Endothelial cell (in vitro differentiated cells): Measurements from ENCODE around the gene PDE4D. TPM values are rescaled to one million over a fixed set of nuclear protein-coding genes. Genes with fewer than 3 reads are reported as not detected.
A peak's percentile ranks its signal among the peaks of the same experiment; 100 is the strongest.

ENCODE experiments used
- DNase-seq: peaks from one replicate; pipeline ENCODE4 v3.0.0; 2021; ENCODE audit warnings: low spot score
- H3K27ac Mint-ChIP-seq: one replicate; pipeline ENCODE4 v1.8.0; 2021; ENCODE audit warnings: mixed read lengths, inconsistent platforms; ENCODE audit not compliant: unreplicated experiment
- H3K27me3 Mint-ChIP-seq: one replicate; pipeline ENCODE4 v1.8.0; 2021; ENCODE audit warnings: mild to moderate bottlenecking, moderate library complexity, mixed read lengths, inconsistent platforms; ENCODE audit not compliant: unreplicated experiment
- H3K36me3 Mint-ChIP-seq: one replicate; pipeline ENCODE4 v1.8.0; 2021; ENCODE audit warnings: mild to moderate bottlenecking, low read depth, mixed read lengths, inconsistent platforms; ENCODE audit not compliant: unreplicated experiment
- H3K4me1 Mint-ChIP-seq: one replicate; pipeline ENCODE4 v1.8.0; 2021; ENCODE audit warnings: mild to moderate bottlenecking, mixed read lengths, inconsistent platforms; ENCODE audit not compliant: unreplicated experiment
- H3K4me3 Mint-ChIP-seq: one replicate; pipeline ENCODE4 v1.8.0; 2021; ENCODE audit warnings: mild to moderate bottlenecking, mixed read lengths, inconsistent platforms; ENCODE audit not compliant: unreplicated experiment
- H3K9me3 Mint-ChIP-seq: one replicate; pipeline ENCODE4 v1.8.0; 2021; ENCODE audit warnings: mixed read lengths, inconsistent platforms; ENCODE audit not compliant: unreplicated experiment
- total RNA-seq: library from RNA; stranded (reverse); fragmentation: NEBNext Ultra II Directional; extraction: Animal tissue kit (Norgen Biotek cat#: 25700); gene quantifications from one replicate; pipeline ENCODE4 v1.2.1, GENCODE V29; 2021; ENCODE audit not compliant: unreplicated experiment
- TF ChIP-seq, protein P1 (sequence below): fragments of 200-600 bp; sonication (generic); IDR thresholded peaks from one replicate; pipeline ENCODE4 v1.5.0; 2021; ENCODE audit warnings: antibody characterized with exemption; ENCODE audit not compliant: unreplicated experiment

Gene PDE4D
- total RNA-seq, 1 donor from 2014 or later: 9.4 TPM

- Mint-ChIP-seq H3K27ac (no peak overlapping the region), H3K9me3 (no peaks in the 10 kb centered on the region), H3K36me3 (no peaks in the 10 kb centered on the region), H3K27me3 (peaks cover 6% of the 10 kb centered on the region), H3K4me3 (no peak overlapping the region), H3K4me1 (peaks cover 11% of the 10 kb centered on the region)
- no peak for DNase-seq
- TF ChIP-seq, protein P1, sequence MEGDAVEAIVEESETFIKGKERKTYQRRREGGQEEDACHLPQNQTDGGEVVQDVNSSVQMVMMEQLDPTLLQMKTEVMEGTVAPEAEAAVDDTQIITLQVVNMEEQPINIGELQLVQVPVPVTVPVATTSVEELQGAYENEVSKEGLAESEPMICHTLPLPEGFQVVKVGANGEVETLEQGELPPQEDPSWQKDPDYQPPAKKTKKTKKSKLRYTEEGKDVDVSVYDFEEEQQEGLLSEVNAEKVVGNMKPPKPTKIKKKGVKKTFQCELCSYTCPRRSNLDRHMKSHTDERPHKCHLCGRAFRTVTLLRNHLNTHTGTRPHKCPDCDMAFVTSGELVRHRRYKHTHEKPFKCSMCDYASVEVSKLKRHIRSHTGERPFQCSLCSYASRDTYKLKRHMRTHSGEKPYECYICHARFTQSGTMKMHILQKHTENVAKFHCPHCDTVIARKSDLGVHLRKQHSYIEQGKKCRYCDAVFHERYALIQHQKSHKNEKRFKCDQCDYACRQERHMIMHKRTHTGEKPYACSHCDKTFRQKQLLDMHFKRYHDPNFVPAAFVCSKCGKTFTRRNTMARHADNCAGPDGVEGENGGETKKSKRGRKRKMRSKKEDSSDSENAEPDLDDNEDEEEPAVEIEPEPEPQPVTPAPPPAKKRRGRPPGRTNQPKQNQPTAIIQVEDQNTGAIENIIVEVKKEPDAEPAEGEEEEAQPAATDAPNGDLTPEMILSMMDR: no peak
Observed at GRCh38 chr5:59037041-59037440, 856.5 kb downstream of the PDE4D start.

DNA sequence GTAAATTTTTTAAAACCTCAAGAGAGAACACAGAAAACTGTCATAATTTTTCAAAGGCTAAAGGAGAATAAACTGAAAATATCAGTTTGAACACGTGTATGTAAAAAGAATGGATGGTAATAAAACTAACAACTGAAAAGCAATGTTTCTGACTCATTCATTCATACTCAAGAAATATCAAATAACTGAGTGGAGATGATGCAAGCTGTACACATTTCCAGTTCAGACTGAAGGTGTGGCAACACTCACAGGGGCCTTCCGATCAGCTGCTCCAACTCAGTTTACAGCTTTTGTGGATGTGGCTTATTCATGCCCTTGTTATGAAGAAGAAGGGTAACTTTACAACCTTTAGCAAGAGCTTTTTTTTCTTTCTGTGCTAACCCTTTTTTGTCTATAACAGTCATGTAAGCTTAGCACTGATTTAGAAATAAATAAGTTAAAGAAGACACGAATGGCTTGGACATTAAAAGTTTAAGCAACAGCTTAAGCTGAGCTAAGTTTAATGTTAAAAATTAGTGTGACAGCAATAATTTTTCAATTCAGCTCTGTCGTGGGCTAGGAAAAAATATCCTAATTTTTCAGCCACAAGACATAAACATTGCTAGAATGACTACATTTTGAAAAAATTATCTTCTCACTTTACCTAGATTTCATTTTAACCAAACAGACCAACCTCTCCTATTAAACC is 857.1 kb downstream of the PDE4D start:
- Mint-ChIP-seq H3K4me1 (peaks cover 11% of the 10 kb centered on the region), H3K9me3 (no peaks in the 10 kb centered on the region), H3K36me3 (no peaks in the 10 kb centered on the region), H3K27ac (no peak overlapping the region), H3K4me3 (no peak overlapping the region), H3K27me3 (peaks cover 3% of the 10 kb centered on the region)
- TF ChIP-seq, protein P1: no peak
- no peak for DNase-seq

GRCh38 chr5:59035681-59036080 is 857.8 kb downstream of the PDE4D start:
- Mint-ChIP-seq H3K27me3 (peaks cover 2% of the 10 kb centered on the region), H3K27ac (no peak overlapping the region), H3K9me3 (no peaks in the 10 kb centered on the region), H3K4me3 (no peak overlapping the region), H3K4me1 (peaks cover 11% of the 10 kb centered on the region), H3K36me3 (no peaks in the 10 kb centered on the region)
- TF ChIP-seq, protein P1: no peak
- no peak for DNase-seq

DNA sequence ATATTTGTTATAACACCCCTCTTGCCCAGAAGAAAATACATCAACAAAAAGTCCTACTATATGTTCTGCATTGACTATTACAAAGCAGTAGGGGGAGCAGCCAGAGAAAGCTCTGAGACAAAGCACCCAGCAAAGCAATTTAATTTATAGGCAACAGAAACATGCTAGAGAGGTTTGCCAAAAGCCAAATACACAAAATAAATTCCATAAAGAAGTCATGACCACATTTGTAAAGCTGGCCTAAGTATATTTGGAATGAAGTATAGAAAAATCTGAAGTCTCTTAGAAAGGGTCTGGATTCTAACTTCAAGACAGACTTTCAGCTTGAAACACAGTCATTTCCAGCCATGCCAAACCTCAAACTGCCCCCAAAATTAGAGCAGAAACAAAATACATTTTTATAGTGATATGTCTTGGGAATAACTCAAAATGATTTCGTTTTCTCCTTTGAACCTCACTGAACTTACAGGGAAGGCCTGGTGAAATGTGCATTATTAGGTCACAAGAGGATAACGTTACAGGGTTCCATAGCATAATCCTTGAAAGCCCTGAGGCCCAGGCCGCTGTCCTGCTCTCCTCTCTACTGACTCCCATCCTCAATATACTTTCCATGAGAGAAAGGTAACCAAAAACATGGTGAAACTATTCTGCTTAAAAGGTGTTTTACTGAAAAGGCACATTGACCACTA is 858.9 kb downstream of the PDE4D start:
- no peak overlapping the region for H3K4me3 Mint-ChIP-seq
- no peak overlapping the region for H3K27ac Mint-ChIP-seq
- peaks cover 9% of the 10 kb centered on the region for H3K4me1 Mint-ChIP-seq
- peaks cover 2% of the 10 kb centered on the region for H3K27me3 Mint-ChIP-seq
- H3K9me3 Mint-ChIP-seq: no peaks in the 10 kb centered on the region
- H3K36me3 Mint-ChIP-seq: no peaks in the 10 kb centered on the region
- TF ChIP-seq, protein P1: peak; percentile 70
- no peak for DNase-seq

GRCh38 chr5:59027145-59027907 is 866.2 kb downstream of the PDE4D start:
- Mint-ChIP-seq H3K4me1 (no peaks in the 10 kb centered on the region), H3K4me3 (no peak overlapping the region), H3K27me3 (peaks cover 2% of the 10 kb centered on the region), H3K27ac (no peak overlapping the region), H3K9me3 (no peaks in the 10 kb centered on the region), H3K36me3 (no peaks in the 10 kb centered on the region)
- no peak for DNase-seq
- TF ChIP-seq, protein P1: no peak
